LHCN-M2 (cell line): Measurements from ENCODE around the gene ACHE. TPM values are rescaled to one million over a fixed set of nuclear protein-coding genes. Genes with fewer than 3 reads are reported as not detected.

Source experiments
- DNase-seq: peaks from one replicate; pipeline ENCODE4 v3.0.0-alpha.2; 2012; ENCODE audit warnings: low read depth
- total RNA-seq: library from RNA; depleted of rRNA; stranded (reverse); fragments of >200 nt; gene quantifications from 2 replicates; pipeline ENCODE4 v1.2.3, GENCODE V29; 2014

The ACHE gene
- total RNA-seq, 1 experiment from 2014 or later, result 0.46 TPM

DNA sequence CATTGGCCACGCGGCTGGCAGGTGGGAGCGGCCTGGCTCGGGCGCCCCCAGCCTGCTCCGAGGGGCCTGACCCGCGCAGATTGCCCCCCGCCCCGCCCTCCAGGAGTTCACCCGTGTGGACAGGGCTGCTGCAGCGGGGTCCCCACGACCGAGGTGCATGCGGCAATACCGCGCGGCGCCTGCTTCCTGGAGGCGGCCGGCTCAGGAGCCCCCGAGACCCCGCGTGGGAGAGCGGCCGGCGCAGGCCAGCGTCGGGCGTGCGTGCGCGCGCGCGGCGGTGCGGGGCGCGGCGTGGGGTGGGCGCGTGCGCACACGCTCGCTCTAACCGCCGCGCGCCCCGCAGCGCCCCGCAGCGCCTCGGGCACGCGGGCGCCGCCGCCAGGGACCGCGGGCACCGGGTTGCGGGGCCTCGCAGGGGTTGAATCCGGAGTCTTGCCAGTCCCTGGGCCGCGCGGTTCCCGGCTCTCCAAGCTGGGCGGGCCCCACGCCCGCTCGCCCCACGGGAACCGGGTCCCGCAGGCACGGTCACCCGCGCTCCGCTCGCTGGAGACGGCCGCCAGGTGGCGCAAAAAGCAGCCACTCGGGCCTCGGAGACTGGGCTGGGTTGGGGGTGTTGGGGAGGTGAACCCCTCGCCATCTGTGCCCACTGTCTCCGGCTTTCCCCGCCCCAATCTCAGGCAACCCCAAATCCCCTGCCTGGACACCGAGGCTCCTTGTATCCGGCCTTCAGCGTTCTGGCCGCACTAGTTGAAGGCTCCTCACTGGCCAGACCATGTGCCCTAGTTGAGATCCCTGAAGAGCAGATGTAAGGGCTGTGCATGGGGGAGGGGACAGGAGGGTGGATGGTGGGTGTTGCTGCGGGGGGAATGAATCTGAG lies 1.3 kb upstream of the ACHE start:
- DNase-seq, result no peak

DNA sequence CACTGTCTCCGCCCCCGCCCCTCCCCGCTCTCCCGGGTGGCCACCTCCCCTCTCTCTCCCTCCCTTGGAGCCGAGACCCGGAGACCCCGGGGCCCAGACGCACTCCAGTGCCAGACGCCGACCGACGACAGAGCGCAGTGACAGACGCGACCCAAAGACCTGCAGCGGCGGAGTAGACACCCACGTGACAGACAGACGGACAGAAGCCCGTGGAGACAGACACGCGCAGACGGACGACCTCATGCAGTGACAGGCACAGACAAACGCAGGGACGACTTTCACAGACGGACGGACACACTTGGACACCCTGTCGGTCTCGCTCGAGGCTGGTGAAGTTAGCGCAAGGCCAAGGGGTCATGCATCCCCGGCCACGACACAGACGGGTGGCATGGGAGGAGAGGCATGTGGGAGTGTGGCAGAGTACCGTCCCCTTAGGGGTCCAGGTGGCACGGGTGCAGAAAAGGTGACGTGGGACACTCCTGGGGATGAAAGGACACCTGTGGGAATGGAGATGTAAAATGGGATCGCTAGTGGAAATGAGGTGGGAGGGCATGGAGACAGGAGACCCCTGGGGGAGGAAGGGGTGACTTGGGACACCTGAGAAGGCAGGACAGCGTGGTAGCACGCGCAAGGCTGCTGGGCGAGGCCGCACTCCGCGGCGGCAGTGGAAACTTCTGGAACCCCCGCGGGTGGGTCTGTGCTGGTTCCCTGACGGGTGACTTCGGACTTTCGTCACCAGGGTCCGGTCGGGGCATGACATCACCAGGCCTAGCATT lies 456 bp upstream of the ACHE start:
- DNase-seq, result no peak

DNA sequence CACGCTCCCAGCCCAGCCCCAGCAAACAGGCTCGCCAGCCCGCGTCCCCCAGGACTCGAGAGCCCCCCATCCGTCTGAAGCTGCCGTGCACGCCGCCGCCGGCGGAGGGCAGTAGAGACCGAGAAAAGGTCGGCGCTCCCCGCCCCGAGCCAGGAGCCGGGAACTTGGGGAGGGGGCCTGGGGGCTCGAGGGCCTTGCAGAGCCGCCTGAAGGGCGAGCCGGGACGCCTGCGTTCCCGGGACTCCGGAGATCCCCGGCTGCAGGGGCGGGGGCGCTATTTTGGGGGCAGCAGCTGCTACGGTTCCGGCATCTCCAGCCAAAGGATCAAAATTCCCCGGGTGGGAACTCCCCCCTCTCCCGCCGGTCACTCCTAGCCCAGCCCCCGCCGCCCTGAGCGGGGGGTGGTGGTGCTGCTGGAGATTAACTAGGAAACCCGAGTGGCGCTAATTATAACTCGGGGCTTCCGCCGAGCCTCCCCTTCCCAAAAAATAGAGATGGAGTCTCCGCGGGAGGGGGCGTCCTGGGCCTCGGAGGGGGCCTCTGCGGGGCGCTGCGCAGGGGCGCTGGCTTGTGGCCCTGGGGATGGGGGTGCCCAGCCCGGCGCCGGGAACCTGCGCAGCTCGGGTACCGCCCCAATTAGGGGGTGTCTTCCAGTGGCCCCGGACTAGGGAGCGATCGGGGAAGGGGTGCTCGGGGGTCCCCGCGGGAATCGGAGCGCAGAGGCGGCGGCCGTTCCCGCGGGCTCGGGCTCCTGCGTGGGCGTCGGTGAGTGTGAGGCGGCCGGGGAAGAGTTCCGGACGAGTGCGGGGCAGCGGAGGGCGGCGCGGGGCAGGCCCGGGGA lies 608 bp downstream of the ACHE start:
- DNase-seq, result no peak

DNA sequence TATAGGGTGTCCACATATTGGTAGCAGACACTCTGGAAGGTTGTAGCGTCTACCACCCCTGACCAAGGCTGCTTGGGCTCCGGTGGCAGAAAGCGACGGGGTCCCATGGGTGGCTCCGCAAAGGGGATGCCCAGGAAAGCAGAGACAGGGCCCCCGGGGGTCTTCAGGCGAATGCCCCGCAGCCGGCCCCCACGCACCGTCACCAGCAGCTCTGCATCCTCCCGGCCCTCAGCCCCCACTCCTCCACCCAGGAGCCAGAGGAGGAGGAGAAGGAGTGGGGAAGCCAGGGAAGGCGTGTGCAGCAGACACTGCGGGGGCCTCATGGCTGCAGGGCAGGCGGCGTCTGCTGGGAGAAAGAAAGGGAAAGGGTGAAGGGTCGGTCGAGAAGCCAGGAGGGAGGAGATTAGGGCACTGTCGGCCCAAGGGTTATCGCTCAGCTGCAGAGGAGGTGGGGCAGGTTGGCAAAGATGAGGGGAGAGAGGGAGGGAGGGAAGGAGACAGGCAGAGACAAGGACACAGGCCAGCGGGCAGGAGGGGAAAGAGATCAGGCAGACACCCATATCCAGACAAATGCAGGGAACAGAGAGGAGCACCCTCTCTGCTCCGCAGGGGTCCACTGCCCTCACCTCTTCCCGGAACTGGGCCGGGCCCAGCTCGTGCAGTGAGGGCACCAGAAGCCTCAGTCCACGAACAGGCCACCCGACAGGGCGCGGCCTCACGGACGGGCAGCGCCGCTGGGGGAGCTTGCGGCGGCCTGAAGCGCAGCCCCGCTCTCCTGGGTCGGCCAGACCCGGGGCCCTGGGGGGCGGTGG lies 1.6 kb downstream of the ACHE start:
- DNase-seq, result no peak

DNA sequence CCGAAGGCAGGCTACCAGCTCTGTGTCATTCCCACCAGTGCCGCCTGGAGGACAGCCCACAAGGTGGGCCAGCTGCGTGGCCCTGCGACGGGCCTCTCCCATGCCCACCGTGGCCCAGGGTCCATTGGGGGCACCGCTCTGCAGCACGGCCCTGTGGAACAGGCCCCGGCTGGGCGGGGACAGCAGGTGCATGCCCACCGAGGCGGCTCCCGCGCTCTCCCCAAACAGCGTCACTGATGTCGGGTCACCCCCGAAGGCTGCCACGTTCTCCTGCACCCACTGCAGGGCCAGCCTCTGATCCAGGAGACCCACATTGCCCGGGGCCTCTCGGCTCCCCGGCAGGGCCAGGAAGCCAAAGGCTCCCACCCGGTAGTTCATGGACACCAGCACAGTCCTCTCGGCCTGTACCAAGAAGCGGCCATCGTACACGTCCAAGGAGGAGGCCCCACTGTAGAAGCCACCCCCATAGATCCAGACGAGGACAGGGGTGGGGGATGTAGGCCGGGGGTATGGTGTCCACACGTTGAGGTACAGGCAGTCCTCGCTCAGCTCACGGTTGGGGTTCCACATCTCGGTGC lies 2.3 kb downstream of the ACHE start:
- DNase-seq, result no peak

DNA sequence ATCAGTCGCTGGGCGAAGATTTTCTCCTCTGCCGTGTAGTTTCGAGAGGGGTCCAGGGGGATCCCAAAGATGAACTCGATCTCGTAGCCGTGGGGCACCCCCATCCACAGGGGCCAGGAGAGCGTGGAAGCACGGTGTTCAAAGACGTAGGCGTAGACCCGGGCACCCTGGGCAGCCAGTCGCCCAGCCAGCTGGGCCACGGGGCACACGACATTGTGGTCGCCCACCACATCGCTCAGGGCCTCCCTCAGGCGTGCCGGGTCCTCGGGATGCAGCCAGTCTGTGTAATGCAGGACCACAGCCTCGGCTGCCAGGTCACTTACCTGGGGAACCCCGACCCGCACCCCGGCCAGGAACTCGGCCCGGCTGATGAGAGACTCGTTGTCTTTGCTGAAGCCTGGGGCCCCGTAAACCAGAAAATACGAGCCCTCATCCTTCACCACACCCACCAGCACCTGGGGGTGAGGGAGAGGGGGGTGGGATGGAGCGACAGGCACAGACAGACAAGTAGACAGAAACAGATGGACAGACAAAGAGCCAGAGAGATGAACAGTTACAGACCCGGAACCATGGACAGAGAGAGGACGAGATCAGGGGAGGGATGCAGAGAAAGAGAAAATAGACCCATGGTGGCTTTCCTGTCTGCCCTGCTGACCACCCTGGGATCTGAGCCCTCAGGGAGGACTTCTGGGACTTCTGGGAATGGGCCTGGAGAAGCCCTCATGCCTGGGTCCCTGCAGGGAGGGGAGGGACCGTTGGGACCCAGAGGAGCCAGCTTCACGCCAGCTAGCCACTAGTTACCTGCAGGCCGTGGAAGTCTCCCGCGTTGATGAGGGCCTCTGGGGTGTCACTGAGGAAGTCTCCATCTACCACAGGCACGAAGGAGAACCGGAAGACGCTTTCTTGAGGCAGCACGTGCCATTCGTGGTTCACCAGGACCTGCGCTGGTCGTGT lies 3.0 kb downstream of the ACHE start:
- no peak for DNase-seq

DNA sequence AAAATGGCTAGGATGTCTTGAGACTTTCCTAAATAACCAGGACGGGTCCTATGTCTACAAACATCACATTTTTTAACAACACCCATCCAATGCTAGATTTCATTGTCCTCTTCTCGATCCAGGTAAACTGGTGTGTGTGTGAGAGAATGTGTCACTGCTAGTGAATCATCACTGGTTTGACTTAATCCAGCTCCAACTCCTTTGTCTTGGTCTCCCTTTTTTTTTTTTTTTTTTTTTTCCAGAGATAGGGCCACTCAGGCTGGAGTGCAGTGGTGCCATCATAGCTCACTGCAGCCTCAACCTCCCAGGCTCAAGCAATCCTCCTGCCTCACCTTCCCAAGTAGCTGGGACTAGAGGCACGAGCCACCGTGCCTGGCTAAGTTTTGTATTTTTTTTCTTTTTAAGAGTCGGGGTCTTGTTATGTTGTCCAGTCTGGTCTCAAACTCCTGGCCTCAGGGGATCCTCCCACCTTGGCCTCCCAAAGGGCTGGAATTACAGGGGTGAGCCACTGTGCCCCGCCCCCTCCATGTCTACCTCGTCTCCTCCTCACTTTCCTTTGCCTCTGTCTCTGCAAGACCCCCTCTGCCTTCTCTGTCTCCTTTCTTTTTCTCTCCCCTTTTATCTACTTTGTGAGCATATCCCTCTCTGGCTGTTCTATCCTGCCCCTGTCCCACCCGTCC lies 4.0 kb downstream of the ACHE start:
- no peak for DNase-seq

DNA sequence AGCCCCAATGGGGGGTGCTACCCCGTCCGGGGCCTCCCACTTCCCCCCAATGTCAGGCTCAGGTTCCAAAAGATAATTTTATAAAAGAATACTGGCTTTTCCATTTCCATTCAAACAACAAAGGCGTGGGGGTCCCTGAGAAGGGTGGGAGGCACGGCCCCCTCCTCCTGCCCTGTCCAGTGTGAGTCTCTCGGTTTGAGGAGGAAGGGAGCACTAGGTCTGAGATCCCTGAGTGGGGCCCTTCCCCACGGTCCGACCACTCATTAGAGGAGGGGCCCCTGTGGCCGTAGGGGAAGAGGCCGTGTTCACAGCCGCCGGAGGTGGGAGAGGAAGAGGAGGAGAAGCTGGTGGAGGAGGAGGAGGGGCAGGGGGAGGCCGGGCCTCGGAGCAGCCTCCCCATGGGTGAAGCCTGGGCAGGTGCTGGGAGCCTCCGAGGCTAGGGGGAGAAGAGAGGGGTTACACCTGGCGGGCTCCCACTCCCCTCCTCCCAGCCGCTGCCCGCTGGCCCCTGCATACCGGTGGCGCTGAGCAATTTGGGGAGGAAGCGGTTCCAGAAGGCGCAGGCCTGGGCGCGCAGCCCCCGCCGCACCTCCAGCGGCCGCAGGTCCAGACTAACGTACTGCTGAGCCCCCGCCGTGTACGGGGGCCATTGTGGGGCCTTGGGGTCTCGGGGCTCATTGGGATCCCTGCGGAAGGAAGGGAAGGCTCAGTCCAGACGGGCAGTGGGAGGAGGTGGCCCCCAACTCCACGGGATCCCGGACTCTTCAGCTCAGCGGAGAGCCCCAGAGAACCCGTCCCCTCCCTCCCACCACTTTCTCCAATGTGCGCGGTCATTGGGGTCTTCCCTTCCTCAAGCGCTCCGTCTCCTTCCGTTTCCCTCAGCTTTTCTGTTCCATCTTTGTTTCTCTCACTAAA lies 4.8 kb downstream of the ACHE start:
- no peak for DNase-seq

DNA sequence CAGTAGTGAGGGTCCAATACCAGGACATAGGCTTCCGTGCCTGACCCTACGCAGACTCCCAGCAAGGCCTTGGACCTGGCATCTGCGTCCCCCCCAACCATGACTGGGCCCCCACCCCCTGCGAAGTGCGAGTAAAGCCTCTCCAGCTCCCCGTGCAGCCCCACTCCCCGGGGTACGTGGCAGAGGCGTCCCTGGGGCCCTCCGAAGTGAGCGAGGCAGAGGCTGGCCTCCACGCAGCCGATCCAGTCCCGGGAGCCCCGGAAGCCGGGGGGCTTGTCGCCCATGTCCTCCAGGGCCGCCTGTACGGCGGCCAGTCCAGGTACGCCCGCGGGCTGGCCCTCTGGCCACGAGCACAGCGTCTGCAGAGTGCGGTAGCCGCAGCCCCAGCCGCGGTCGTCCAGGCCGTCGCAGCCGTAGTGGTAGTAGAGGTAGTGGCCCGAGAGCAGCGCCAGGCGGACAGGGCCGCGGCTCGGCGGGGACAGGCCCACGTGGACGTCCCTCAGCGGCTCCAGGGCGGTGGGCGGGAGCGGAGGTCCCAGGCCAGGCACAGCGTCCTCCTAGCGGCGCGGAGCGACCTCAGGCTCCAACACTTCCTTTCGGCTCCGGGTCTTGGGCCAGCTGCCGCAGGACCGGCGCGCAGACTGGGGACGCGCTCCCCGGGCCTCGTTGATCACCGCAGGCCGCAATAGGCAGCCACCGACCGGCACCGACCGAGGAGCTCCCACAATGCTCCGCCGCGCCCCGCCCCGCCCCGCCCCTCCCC lies 6.5 kb downstream of the ACHE start, which contains the start of gene UFSP1:
Gene UFSP1 (minus strand): TSS at position 728 of the 763 bp plus-strand sequence. CDS start 444 bp downstream, at position 284.
- no peak for DNase-seq

DNA sequence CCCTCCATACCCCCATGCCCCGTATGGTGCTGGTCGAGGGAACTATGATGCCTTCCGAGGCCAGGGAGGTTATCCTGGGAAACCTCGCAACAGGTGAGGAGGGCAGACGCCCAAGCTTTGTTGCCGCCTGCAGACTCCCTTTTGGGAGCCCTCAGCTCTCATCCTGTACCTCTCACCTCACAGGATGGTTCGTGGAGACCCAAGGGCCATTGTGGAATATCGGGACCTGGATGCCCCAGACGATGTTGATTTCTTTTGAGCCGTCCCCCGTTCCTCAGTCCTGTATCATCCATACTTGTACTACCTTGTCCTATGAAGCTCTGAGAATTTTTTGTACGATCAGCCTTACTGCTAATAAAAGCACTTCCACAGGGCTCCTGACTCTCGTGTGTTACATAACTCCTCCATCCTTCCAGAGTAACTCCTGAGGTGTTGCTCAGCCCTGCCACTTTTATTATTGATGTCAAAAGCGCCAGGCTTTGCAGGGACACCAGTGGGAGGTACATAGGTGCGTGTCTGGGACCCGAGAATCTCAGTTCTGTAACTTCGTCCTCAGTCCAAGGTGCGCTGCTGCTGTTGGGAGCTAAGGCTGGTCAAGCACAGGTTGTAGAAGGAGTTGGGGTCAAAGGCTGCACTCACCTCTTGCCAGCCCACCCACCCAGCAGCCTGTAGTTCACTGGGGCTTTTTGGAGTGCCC lies 7.2 kb downstream of the ACHE start:
- no peak for DNase-seq

DNA sequence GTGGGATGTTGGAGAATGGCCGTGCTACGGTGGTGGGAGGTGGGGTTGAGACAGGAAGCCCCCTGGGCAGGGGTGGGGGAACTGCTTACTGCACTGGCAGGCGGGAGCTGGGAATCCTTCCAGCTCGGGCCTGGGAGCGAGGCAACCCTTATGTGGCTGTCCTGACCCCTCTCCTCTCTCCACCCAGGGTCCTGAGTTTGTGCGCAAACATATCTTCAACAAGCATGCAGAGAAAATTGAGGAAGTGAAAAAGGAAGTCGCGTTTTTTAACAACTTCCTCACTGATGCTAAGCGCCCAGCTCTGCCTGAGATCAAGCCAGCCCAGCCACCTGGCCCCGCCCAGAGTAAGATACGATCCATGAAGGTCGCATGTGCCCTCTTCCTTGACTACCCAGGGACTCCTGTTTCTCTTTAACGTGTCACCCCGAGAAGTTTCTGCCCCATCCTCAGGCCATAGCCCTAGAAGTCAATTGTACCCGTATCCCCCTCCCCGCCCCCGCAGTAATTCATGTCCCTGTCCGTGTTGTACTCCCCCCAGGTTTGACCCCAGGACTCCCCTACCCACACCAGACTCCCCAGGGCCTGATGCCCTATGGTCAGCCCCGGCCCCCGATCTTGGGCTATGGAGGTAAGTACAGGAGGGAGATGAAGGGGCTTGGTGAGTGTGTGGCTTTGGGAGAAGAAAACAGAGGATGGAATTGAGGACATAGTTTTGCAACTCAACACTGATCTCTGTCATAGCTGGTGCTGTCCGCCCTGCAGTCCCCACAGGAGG lies 8.0 kb downstream of the ACHE start:
- no peak for DNase-seq

DNA sequence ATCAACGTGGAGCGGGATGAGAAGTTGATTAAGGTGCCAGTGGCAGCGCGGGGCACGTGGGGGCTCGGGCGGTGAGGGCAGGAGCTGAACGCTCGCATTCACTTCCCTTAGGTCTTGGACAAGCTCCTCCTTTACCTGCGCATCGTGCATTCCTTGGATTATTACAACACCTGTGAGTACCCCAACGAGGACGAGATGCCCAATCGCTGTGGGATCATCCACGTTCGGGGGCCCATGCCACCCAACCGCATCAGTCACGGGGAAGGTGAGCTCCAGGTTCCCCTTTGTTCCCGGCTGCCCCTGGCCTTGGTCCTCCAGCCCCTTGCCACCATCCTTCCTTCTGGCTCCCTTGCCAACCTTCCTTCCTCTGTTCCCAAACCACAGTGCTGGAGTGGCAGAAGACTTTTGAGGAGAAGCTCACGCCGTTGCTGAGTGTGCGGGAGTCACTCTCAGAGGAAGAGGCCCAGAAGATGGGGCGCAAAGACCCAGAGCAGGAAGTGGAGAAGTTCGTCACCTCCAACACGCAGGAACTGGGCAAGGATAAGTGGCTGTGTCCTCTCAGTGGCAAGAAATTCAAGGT lies 8.7 kb downstream of the ACHE start:
- DNase-seq, result no peak

DNA sequence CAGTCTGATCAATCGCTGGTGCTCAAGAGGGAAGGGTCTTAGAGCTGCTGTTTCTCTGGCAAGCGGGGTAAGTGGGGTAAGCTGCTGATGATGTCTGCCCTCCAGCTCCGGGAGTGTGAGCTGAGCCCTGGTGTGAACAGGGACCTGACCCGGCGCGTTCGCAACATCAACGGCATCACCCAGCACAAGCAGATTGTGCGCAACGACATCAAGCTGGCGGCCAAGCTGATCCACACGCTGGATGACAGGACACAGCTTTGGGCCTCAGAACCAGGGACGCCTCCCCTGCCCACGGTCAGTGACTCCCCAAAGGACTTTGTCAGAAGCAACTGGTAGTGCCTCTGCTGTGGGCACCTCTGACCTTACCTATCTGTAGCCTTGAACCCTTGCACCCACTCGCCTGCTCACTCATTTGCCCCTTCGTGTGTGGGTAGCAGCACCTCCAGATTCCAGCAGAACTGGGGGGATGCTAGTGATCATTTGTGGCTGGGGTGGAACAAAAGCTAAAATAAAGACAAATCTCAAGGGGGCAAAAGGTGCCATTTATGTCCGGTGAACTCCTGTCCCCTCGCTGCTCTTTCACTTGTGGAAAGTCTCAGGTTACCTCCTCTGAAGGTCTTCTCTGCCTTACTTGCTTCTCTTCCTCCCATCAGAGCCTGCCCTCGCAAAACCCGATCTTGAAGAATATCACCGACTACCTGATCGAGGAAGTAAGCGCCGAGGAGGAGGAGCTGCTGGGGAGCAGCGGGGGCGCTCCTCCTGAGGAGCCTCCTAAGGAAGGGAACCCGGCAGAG lies 9.3 kb downstream of the ACHE start:
- no peak for DNase-seq

DNA sequence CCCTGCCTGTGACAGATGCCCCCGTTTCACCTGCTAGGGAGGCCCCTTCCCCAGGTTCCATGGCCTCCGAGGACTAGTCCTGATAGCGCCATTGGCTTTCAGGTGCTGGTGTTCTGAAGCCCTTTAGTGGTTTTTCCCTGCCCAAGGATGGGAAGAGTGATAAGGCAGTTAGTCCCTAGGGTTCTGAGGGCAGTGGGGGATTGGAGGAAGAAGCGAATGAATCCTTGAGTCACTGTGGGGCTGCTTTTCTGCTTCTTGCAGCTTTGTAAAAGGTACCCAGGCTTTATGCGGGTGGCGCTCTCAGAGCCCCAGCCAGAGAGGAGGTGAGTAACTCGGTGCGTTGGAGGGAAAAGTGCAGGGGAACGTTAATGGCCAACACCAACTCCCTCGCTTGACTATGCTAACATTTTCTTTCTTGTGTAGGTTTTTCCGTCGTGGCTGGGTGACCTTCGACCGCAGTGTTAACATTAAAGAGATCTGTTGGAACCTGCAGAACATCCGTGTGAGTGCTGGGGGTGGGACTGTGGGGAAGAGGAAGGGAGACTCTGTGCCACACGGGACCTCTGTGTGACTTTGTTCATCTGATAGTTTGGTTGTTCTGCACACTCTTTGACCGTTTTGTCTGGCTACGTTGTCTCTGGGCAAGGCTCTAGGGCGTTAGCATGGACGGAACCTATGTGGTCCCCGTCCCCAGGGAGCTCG lies 10.1 kb downstream of the ACHE start:
- no peak for DNase-seq
